ENCODE results near the gene CNTN4. TPM values are rescaled to one million over a fixed set of nuclear protein-coding genes. Genes with fewer than 3 reads are reported as not detected.

CNTN4 gene
- total RNA-seq, 1 experiment from 2014 or later = 1.6 TPM

DNA sequence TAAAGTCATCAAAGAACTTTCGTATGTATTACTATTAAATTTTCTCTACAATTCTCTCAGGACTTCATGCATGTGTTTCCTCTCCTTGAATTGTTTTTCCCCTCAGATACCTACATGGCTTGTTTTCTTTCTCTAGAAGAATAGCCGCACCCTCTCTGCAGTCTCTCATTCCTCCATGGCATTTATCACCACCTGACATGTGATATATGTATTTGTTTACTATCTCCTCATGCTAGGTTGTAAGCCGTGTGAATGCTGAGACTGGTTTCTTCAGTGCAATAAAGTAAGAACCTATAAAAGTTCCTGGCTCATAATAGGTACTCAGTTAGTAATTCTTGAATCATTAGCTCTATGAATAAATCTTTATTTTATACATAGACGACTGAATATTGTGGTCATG, 149.2 kb downstream of the CNTN4 start:
- no peak overlapping the region for H2BK20ac ChIP-seq (ENCODE audit: low read depth, low read length, poor library complexity, severe bottlenecking)
- no peak overlapping the region for H2AK5ac ChIP-seq (ENCODE audit: insufficient read length, low read length)
- Mint-ChIP-seq H3K4me3 (no peak overlapping the region), H3K27me3 (ENCODE audit: low read depth) (no peaks in the 10 kb centered on the region), H3K4me1 (peaks cover 14 to 17% of the 10 kb centered on the region in 2 experiments), H3K36me3 (ENCODE audit: insufficient read depth in 1 of 3, low read depth in 3 of 3) (no peaks in the 10 kb centered on the region), H3K9me3 (no peaks in the 10 kb centered on the region), H3K27ac (no peak overlapping the region)
- no peak overlapping the region for H2AFZ ChIP-seq (ENCODE audit: low read length)
- H3K9me3 ChIP-seq (ENCODE audit: control insufficient read depth, low read depth, low read length) = no peaks in the 10 kb centered on the region
- no peak overlapping the region for H3K56ac ChIP-seq (ENCODE audit: insufficient read length, low read depth, low read length)
- H3K4me2 ChIP-seq (ENCODE audit: insufficient read depth, insufficient read length, low read length) = no peak overlapping the region
- no peak overlapping the region for H3K27ac ChIP-seq (ENCODE audit: insufficient read length, low read depth, low read length)
- no peak for DNase-seq
- H3K27me3 ChIP-seq (ENCODE audit: insufficient read depth, low read length) = no peaks in the 10 kb centered on the region
- no peak overlapping the region for H3K18ac ChIP-seq (ENCODE audit: insufficient read length, low read depth, low read length)
- no peaks in the 10 kb centered on the region; the same call in 1 of the 2 replicates for H3K4me1 ChIP-seq (ENCODE audit: insufficient read depth, low read length)
- no peak overlapping the region for H3K14ac ChIP-seq (ENCODE audit: insufficient read depth, low read length)
- no peak overlapping the region for H3K9ac ChIP-seq (ENCODE audit: extremely low read depth, insufficient read length, low read length)
- no peak overlapping the region for H2BK12ac ChIP-seq (ENCODE audit: insufficient read length, low read depth, low read length)
- H2BK15ac ChIP-seq (ENCODE audit: low read depth, low read length) = no peak overlapping the region
- H3K23ac ChIP-seq (ENCODE audit: insufficient read length, low read depth, low read length) = no peak overlapping the region
- H2BK120ac ChIP-seq (ENCODE audit: low read depth, low read length, poor library complexity, severe bottlenecking) = no peak overlapping the region
- no peaks in the 10 kb centered on the region for H3K79me2 ChIP-seq (ENCODE audit: insufficient read depth, low read length)
- H4K20me1 ChIP-seq (ENCODE audit: control insufficient read depth, insufficient read depth, insufficient read length) = no peaks in the 10 kb centered on the region
- no peaks in the 10 kb centered on the region for H3K23me2 ChIP-seq (ENCODE audit: insufficient read length, low read depth, low read length, poor library complexity, severe bottlenecking)
- no peak overlapping the region for H2BK5ac ChIP-seq (ENCODE audit: insufficient read length, low read length)
- WGBS (ENCODE audit: extremely low coverage, insufficient read length, low lambda C conversion rate) = no CpG with 5 or more reads among the region's 4 CpGs
- no peak overlapping the region for H3K4ac ChIP-seq (ENCODE audit: low read depth, low read length)
- no peak overlapping the region for H4K5ac ChIP-seq (ENCODE audit: insufficient read length, low read depth, low read length)
- H4K91ac ChIP-seq (ENCODE audit: insufficient read length, low read depth, low read length) = no peak overlapping the region
- no peak overlapping the region for H4K8ac ChIP-seq (replicated peaks; ENCODE audit: insufficient read length, low read depth, low read length)
- no peaks in the 10 kb centered on the region for H3K79me1 ChIP-seq (ENCODE audit: insufficient read depth, low read depth, low read length, poor library complexity, severe bottlenecking)
- H3T11ph ChIP-seq (ENCODE audit: low read length) = no peak overlapping the region
- TF ChIP-seq, protein P1, sequence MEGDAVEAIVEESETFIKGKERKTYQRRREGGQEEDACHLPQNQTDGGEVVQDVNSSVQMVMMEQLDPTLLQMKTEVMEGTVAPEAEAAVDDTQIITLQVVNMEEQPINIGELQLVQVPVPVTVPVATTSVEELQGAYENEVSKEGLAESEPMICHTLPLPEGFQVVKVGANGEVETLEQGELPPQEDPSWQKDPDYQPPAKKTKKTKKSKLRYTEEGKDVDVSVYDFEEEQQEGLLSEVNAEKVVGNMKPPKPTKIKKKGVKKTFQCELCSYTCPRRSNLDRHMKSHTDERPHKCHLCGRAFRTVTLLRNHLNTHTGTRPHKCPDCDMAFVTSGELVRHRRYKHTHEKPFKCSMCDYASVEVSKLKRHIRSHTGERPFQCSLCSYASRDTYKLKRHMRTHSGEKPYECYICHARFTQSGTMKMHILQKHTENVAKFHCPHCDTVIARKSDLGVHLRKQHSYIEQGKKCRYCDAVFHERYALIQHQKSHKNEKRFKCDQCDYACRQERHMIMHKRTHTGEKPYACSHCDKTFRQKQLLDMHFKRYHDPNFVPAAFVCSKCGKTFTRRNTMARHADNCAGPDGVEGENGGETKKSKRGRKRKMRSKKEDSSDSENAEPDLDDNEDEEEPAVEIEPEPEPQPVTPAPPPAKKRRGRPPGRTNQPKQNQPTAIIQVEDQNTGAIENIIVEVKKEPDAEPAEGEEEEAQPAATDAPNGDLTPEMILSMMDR (conservative IDR thresholded peaks at IDR 0.05) = no peak

Data from H9 (cell line).